H1 (cell line): ENCODE measurements around the gene VPS13D. TPM values are rescaled to one million over a fixed set of nuclear protein-coding genes. Genes with fewer than 3 reads are reported as not detected.

Experiments
- CTCF ChIA-PET: fragments of 300-600 bp; sonication (Branson Sonifier 250); formaldehyde crosslinking; loops from one replicate; lab custom pipeline; 2021; ENCODE audit not compliant: partially characterized antibody; lab: Charles Lee
- POLR2A ChIA-PET: fragments of 300-600 bp; sonication (Branson Sonifier 250); formaldehyde crosslinking; loops from one replicate; lab custom pipeline; 2021; ENCODE audit warnings: inconsistent platforms; ENCODE audit not compliant: partially characterized antibody; lab: Charles Lee
- DNase-seq, 2 experiments: peaks; one replicate each; pipeline versions ENCODE4 v3.0.0 to v3.0.0-alpha.2; 2010 to 2022; ENCODE audit warnings: low spot score in 2 of 2, low read depth in 1 of 2, mixed read lengths in 1 of 2
- FAIRE-seq: peaks from 2 replicates; lab custom pipeline; 2011; peaks lifted over from hg19 to GRCh38; lab: Jason Lieb, UNC
- H2AFZ ChIP-seq: 2 replicates; pipeline ENCODE4 v1.8.1; 2012; ENCODE audit warnings: low read length, inconsistent platforms
- H2AK5ac ChIP-seq: 2 replicates; pipeline ENCODE4 v1.6.1; 2013; ENCODE audit warnings: low read depth, low read length
- H2BK120ac ChIP-seq: replicated peaks from 2 replicates; pipeline ENCODE3; 2013; ENCODE audit warnings: low read depth, low read length, inconsistent platforms
- H2BK12ac ChIP-seq: 2 replicates; pipeline ENCODE4 v1.6.1; 2013; ENCODE audit warnings: low read depth, low read length
- H2BK15ac ChIP-seq: 2 replicates; pipeline ENCODE4 v1.6.1; 2013; ENCODE audit warnings: low read length
- H2BK20ac ChIP-seq: 2 replicates; pipeline ENCODE4 v1.6.1; 2013; ENCODE audit warnings: low read length
- H2BK5ac ChIP-seq: 2 replicates; pipeline ENCODE4 v1.6.1; 2013; ENCODE audit warnings: low read depth, low read length
- H3K14ac ChIP-seq: 2 replicates; pipeline ENCODE4 v1.6.1; 2013; ENCODE audit warnings: inconsistent platforms; ENCODE audit not compliant: insufficient read length
- H3K18ac ChIP-seq: 2 replicates; pipeline ENCODE4 v1.6.1; 2013; ENCODE audit warnings: low read length; ENCODE audit errors: extremely low read depth
- H3K23ac ChIP-seq: 2 replicates; pipeline ENCODE4 v1.6.1; 2013; ENCODE audit warnings: inconsistent platforms; ENCODE audit not compliant: insufficient read length
- H3K23me2 ChIP-seq: 2 replicates; pipeline ENCODE4 v1.6.1; 2013; ENCODE audit warnings: low read depth, low read length
- H3K27ac ChIP-seq: 2 replicates; pipeline ENCODE4 v1.6.1; 2011; ENCODE audit warnings: low read depth, low read length, inconsistent platforms
- H3K27me3 ChIP-seq, 4 experiments: replicated peaks in 1 of 4; 1 replicate in 1 of 4; 2 replicates in 3 of 4; pipeline versions ENCODE4 v1.6.1 to v1.8.1; 2011 to 2013; ENCODE audit warnings: low read length in 3 of 4, mild to moderate bottlenecking in 3 of 4, inconsistent platforms in 2 of 4, mixed read lengths in 2 of 4, moderate library complexity in 1 of 4; ENCODE audit not compliant: control insufficient read depth in 3 of 4, insufficient read depth in 3 of 4; ENCODE audit errors: extremely low read depth in 1 of 4
- H3K36me3 ChIP-seq, 4 experiments: 2 replicates each; pipeline versions ENCODE4 v1.6.1 to v1.8.1; 2011 to 2013; ENCODE audit warnings: mild to moderate bottlenecking in 4 of 4, low read length in 3 of 4, moderate library complexity in 2 of 4, control low read depth in 1 of 4, inconsistent platforms in 1 of 4; ENCODE audit not compliant: insufficient read depth in 4 of 4, control insufficient read depth in 2 of 4
- H3K4ac ChIP-seq: replicated peaks from 2 replicates; pipeline ENCODE3; 2013; ENCODE audit warnings: low read length, low read depth, mixed read lengths, inconsistent platforms; ENCODE audit not compliant: insufficient read length
- H3K4me1 ChIP-seq, 4 experiments: replicated peaks in 1 of 4; 1 replicate in 1 of 4; 2 replicates in 3 of 4; pipeline versions ENCODE4 v1.6.1 to v1.8.1; 2011 to 2013; ENCODE audit warnings: low read length in 3 of 4, inconsistent platforms in 2 of 4, mixed read lengths in 1 of 4; ENCODE audit not compliant: insufficient read depth in 4 of 4, control insufficient read depth in 3 of 4
- H3K4me2 ChIP-seq, 2 experiments: 2 replicates each; pipeline versions ENCODE4 v1.6.1 to v1.8.1; 2011 to 2013; ENCODE audit warnings: low read depth in 2 of 2, low read length in 2 of 2, control low read depth in 1 of 2, inconsistent platforms in 1 of 2, mild to moderate bottlenecking in 1 of 2; ENCODE audit not compliant: insufficient read depth in 1 of 2
- H3K4me3 ChIP-seq, 4 experiments: fragments of 200-600, 300-600 bp in 1 of 4; sonication (generic), shearing (Covaris generic), sonication (Bioruptor Twin) in 1 of 4; 2 replicates each; pipeline versions ENCODE4 v1.5.1 to v1.8.1; 2011 to 2016; ENCODE audit warnings: low read length in 4 of 4, low read depth in 3 of 4, control low read depth in 2 of 4, inconsistent platforms in 2 of 4, mild to moderate bottlenecking in 2 of 4, mixed read lengths in 1 of 4, moderate library complexity in 1 of 4; ENCODE audit not compliant: insufficient read depth in 2 of 4; ENCODE audit errors: extremely low read depth in 1 of 4
- H3K56ac ChIP-seq: replicated peaks from 2 replicates; pipeline ENCODE3; 2013; ENCODE audit warnings: low read depth, mild to moderate bottlenecking, mixed read lengths, low read length, inconsistent platforms; ENCODE audit not compliant: insufficient read length
- H3K79me1 ChIP-seq: 2 replicates; pipeline ENCODE4 v1.6.1; 2013; ENCODE audit warnings: low read depth, low read length, control low read depth
- H3K79me2 ChIP-seq, 2 experiments: 2 replicates each; pipeline versions ENCODE4 v1.6.1 to v1.8.1; 2012 to 2013; ENCODE audit warnings: low read length in 2 of 2, mild to moderate bottlenecking in 2 of 2, inconsistent platforms in 1 of 2; ENCODE audit not compliant: insufficient read depth in 2 of 2, control insufficient read depth in 1 of 2
- H3K9ac ChIP-seq, 4 experiments: replicated peaks in 1 of 4; 1 replicate in 1 of 4; 2 replicates in 3 of 4; pipeline versions ENCODE4 v1.6.1 to v1.8.1; 2011 to 2013; ENCODE audit warnings: low read depth in 3 of 4, low read length in 3 of 4, control low read depth in 2 of 4, mild to moderate bottlenecking in 2 of 4, moderate library complexity in 2 of 4, inconsistent platforms in 1 of 4; ENCODE audit errors: extremely low read depth in 1 of 4
- H3K9me3 ChIP-seq, 2 experiments: 2 replicates each; pipeline versions ENCODE4 v1.6.1 to v1.8.1; 2012 to 2013; ENCODE audit warnings: mild to moderate bottlenecking in 2 of 2, moderate library complexity in 2 of 2, control low read depth in 1 of 2, inconsistent platforms in 1 of 2, low read depth in 1 of 2, low read length in 1 of 2, mixed read lengths in 1 of 2; ENCODE audit not compliant: insufficient read depth in 2 of 2
- H4K20me1 ChIP-seq, 2 experiments: replicated peaks in 1 of 2; 2 replicates each; pipeline versions ENCODE3 to v1.8.1; 2011 to 2013; ENCODE audit warnings: inconsistent platforms in 2 of 2, low read length in 2 of 2, mild to moderate bottlenecking in 1 of 2; ENCODE audit not compliant: insufficient read depth in 2 of 2, control insufficient read depth in 1 of 2
- H4K5ac ChIP-seq: 2 replicates; pipeline ENCODE4 v1.6.1; 2013; ENCODE audit warnings: low read length, low read depth, mixed read lengths, inconsistent platforms; ENCODE audit not compliant: insufficient read length
- H4K8ac ChIP-seq: 2 replicates; pipeline ENCODE4 v1.8.0; 2013; ENCODE audit warnings: mild to moderate bottlenecking, moderate library complexity, low read length, inconsistent platforms; ENCODE audit not compliant: insufficient read depth; ENCODE audit errors: extremely low read depth
- H4K91ac ChIP-seq: replicated peaks from 2 replicates; pipeline ENCODE3; 2013; ENCODE audit warnings: low read length, mixed read lengths, inconsistent platforms; ENCODE audit not compliant: insufficient read length
- CTCF ChIP-seq, 3 experiments: IDR thresholded peaks; 1 replicate in 2 of 3; 2 replicates in 1 of 3; pipeline versions ENCODE4 v1.5.1 to v1.6.1; 2011; ENCODE audit warnings: low read length in 3 of 3, mild to moderate bottlenecking in 3 of 3, inconsistent platforms in 2 of 3, low read depth in 1 of 3, moderate library complexity in 1 of 3; ENCODE audit not compliant: insufficient read depth in 1 of 3; ENCODE audit errors: control extremely low read depth in 1 of 3
- RXRA ChIP-seq: IDR thresholded peaks from 2 replicates; pipeline ENCODE4 v1.6.1; 2011; ENCODE audit warnings: low read depth, mild to moderate bottlenecking, low read length, moderate library complexity; ENCODE audit not compliant: insufficient read depth
- polyA plus RNA-seq, 7 experiments: library from polyadenylated mRNA; depleted of rRNA in 3 of 7; stranded (reverse) in 5 of 7; unstranded in 2 of 7; fragments of >200 nt in 5 of 7; fragments of 200-250 nt in 2 of 7; gene quantifications; 1 replicate in 5 of 7; 2 replicates in 1 of 7; 4 replicates in 1 of 7; pipeline versions ENCODE4 v1.2.1 to v1.2.3, GENCODE V29; 2011 to 2013; ENCODE audit warnings: missing spikeins in 2 of 7, mixed read lengths in 2 of 7
- total RNA-seq: library from RNA; stranded (reverse); fragmentation: NEBNext Ultra II Directional; extraction: Animal tissue kit (Norgen Biotek cat#: 25700); gene quantifications from 2 replicates; pipeline ENCODE4 v1.2.1, GENCODE V29; 2021

The VPS13D gene
- total and polyA plus RNA-seq, 2 of the 8 experiments (the other 6 are each of a cell fraction or from before 2014, with no cell fraction given): 10.9 to 31.2 TPM

GRCh38 chr1:12245733-12246132, 15.9 kb downstream of the VPS13D start:
- no peak overlapping the region for H2BK20ac ChIP-seq
- no peak overlapping the region for H4K8ac ChIP-seq
- H3K27ac ChIP-seq: no peak overlapping the region
- H3K9ac ChIP-seq: no peak overlapping the region
- DNase-seq: no peak
- peaks cover 4 to 30% (median 8%) of the 10 kb centered on the region in 4 experiments; a peak in 5 of 8 replicates for H3K36me3 ChIP-seq
- H2BK12ac ChIP-seq: no peak overlapping the region
- H3K27me3 ChIP-seq: no peaks in the 10 kb centered on the region
- H3K4me1 ChIP-seq: peaks cover 0 to 21% (median 10%) of the 10 kb centered on the region in 4 experiments; a peak in 4 of 7 replicates
- no peaks in the 10 kb centered on the region for H3K79me2 ChIP-seq
- no peak overlapping the region for H2AK5ac ChIP-seq
- H3K9me3 ChIP-seq: no peaks in the 10 kb centered on the region
- no peak overlapping the region for H2BK5ac ChIP-seq
- H3K23ac ChIP-seq: no peak overlapping the region
- peaks cover 0 to 1% of the 10 kb centered on the region in 2 experiments for H4K20me1 ChIP-seq
- no peak overlapping the region for H3K56ac ChIP-seq
- no peak overlapping the region for H4K91ac ChIP-seq
- H3K4me2 ChIP-seq: no peak overlapping the region
- FAIRE-seq: no peak
- no peak overlapping the region for H3K18ac ChIP-seq
- no peaks in the 10 kb centered on the region for H3K23me2 ChIP-seq
- H3K4me3 ChIP-seq: no peak overlapping the region
- H2BK120ac ChIP-seq: no peak overlapping the region
- ChIA-PET POLR2A (no interaction called here), CTCF (interaction anchor here (1.5 to 4.2 kb wide), 2 partner anchors 31 to 121 kb away, joined by 9 to 25 read pairs; no protein-coding TSS in a partner anchor)
- TF ChIP-seq RXRA (no peak), CTCF (IDR thresholded peaks at IDR 0.05; ENCODE audit: control extremely low read depth in 1 of 3, insufficient read depth in 1 of 3, low read depth in 1 of 3, low read length in 3 of 3) (no peak)
- no peak overlapping the region for H2AFZ ChIP-seq
- H4K5ac ChIP-seq: no peak overlapping the region
- no peaks in the 10 kb centered on the region; the same call in 1 of the 2 replicates for H3K79me1 ChIP-seq
- H3K14ac ChIP-seq: no peak overlapping the region
- no peak overlapping the region for H2BK15ac ChIP-seq
- H3K4ac ChIP-seq: no peak overlapping the region
